DMS 273 treated with DMSO at 0.1 percent for 48 hours (cell line): ENCODE results near the gene COL9A1.

ENCODE experiments used
- DNase-seq: peaks from one replicate; lab custom pipeline; 2025; lab: John Stamatoyannopoulos, UW

COL9A1 gene

GRCh38 chr6:70171236-70171635, 131.6 kb downstream of the COL9A1 start:
- DNase-seq, result no peak

DNA sequence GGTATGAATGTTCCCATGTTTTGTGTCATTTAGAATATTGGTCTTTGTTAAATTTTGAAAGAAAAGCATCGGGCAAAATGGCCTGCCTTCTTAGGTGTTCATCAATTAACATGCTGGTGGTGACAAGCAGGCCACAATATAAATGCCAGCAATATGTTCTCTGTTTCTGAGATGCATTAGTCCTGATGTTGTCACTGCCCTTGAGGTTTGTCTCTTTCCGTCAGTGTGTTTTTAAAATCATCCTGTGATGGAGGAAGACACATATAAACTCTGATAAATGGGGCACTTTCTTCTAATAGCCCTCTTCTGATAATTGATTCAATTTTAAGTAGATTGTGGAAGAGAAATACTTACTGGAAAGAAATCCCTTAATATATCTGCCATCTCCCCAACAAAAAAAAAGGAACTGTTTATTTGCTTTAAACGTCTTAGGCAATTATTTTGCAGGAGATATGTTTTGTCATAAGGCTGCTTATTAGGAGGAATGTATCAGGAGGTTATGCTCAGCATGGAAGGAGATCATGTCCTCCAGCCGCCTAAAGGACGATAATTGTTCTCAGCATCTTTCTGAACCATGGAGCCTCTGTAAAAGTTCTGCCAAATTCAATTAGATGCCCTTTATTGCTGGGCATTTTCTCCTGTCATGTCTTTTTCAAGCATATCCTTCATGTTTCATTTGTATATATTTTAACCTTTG, 134.1 kb downstream of the COL9A1 start:
- no peak for DNase-seq
